GM21528 (cell line): Measurements from ENCODE around the gene MAMLD1.

Source experiments
- ATAC-seq: cut with Tn5 transposase; IDR thresholded peaks from one replicate; pipeline ENCODE4 v1.9.1; 2021; ENCODE audit warnings: mild to moderate bottlenecking, moderate library complexity; ENCODE audit not compliant: unreplicated experiment, low FRiP score

MAMLD1 gene

GRCh38 chrX:150487369-150488094 lies 124.4 kb downstream of the MAMLD1 start:
- ATAC-seq = no peak

GRCh38 chrX:150489359-150490015 lies 126.4 kb downstream of the MAMLD1 start:
- no peak for ATAC-seq

GRCh38 chrX:150495496-150495895 lies 132.4 kb downstream of the MAMLD1 start:
- ATAC-seq = no peak

GRCh38 chrX:150499240-150499639 lies 136.1 kb downstream of the MAMLD1 start:
- no peak for ATAC-seq

- ATAC-seq = no peak
Observed at GRCh38 chrX:150502091-150502490, 139.0 kb downstream of the MAMLD1 start.

- no peak for ATAC-seq
Observed at GRCh38 chrX:150502979-150503897, 140.1 kb downstream of the MAMLD1 start.

GRCh38 chrX:150503898-150504219 lies 140.7 kb downstream of the MAMLD1 start:
- no peak for ATAC-seq

- ATAC-seq = no peak
Observed at GRCh38 chrX:150504397-150505182, 141.5 kb downstream of the MAMLD1 start.

GRCh38 chrX:150506020-150506419 lies 142.9 kb downstream of the MAMLD1 start:
- no peak for ATAC-seq

- no peak for ATAC-seq
Observed at GRCh38 chrX:150506486-150506885, 143.4 kb downstream of the MAMLD1 start.

GRCh38 chrX:150507251-150507856 lies 144.2 kb downstream of the MAMLD1 start:
- no peak for ATAC-seq

- ATAC-seq = no peak
Observed at GRCh38 chrX:150508018-150508417, 144.9 kb downstream of the MAMLD1 start.

GRCh38 chrX:150508451-150509367 lies 145.6 kb downstream of the MAMLD1 start:
- ATAC-seq = no peak

- no peak for ATAC-seq
Observed at GRCh38 chrX:150509703-150510102, 146.6 kb downstream of the MAMLD1 start.

GRCh38 chrX:150512461-150512901 lies 149.4 kb downstream of the MAMLD1 start:
- no peak for ATAC-seq

- ATAC-seq = no peak
Observed at GRCh38 chrX:150513544-150513943, 150.4 kb downstream of the MAMLD1 start.

- ATAC-seq = no peak
Observed at GRCh38 chrX:150514462-150514861, 151.3 kb downstream of the MAMLD1 start.

- ATAC-seq = no peak
Observed at GRCh38 chrX:150515801-150516200, 152.7 kb downstream of the MAMLD1 start.

- ATAC-seq = no peak
Observed at GRCh38 chrX:150517303-150517910, 154.3 kb downstream of the MAMLD1 start.
